ENCODE measurements around the gene RFPL2.

RFPL2 gene

DNA sequence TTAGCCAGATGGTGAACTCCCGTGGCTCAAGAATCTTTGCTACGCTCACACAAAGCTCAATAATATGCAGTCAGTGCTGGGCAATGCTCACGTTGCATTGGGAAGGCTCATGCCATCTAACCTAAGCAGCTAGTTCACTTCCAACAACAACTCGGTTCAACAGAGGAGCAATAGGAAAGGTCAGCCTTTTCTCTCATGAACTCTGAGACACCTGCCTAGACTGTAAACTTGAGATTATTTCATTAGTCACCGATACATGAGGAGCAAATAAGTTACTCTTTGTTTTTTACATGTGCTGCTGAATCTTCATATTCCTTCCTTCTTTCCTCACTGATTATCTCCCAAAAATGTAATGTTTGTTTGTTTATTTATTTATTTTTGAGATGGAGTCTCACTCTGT, 41.3 kb upstream of the RFPL2 start:
- Histone ChIP-seq H3K27me3 (ENCODE audit: low read length) (no peaks in the 10 kb centered on the region), H3K79me2 (ENCODE audit: insufficient read depth, low read length) (no peaks in the 10 kb centered on the region)

DNA sequence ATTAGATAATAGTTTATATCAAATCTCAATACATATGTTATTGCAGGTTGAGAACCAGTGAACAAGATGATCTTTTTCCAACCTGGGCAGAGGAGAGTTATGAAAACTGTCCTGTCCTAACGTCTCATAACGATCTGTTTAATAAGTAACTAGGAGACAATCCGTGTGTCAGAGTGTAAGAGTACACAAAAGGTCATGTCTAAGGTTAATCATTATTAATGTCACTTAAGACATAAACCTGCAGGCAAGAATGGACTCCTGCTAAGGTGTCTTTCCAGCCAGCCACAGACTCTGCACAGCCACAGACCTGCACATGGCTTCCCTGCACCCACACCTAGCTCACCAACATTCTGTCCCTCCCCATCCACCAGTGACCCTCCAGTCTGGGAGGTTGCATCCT, 40.2 kb upstream of the RFPL2 start:
- no peaks in the 10 kb centered on the region for H3K9me2 ChIP-seq (replicated peaks; ENCODE audit: insufficient read depth, low read length)
- TF ChIP-seq EZH2phosphoT487 (conservative IDR thresholded peaks at IDR 0.05; ENCODE audit: low read length): no peak
- TF ChIP-seq, protein P1, sequence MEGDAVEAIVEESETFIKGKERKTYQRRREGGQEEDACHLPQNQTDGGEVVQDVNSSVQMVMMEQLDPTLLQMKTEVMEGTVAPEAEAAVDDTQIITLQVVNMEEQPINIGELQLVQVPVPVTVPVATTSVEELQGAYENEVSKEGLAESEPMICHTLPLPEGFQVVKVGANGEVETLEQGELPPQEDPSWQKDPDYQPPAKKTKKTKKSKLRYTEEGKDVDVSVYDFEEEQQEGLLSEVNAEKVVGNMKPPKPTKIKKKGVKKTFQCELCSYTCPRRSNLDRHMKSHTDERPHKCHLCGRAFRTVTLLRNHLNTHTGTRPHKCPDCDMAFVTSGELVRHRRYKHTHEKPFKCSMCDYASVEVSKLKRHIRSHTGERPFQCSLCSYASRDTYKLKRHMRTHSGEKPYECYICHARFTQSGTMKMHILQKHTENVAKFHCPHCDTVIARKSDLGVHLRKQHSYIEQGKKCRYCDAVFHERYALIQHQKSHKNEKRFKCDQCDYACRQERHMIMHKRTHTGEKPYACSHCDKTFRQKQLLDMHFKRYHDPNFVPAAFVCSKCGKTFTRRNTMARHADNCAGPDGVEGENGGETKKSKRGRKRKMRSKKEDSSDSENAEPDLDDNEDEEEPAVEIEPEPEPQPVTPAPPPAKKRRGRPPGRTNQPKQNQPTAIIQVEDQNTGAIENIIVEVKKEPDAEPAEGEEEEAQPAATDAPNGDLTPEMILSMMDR (IDR thresholded peaks at IDR 0.05; ENCODE audit: insufficient read depth, low read length, poor library complexity, severe bottlenecking): no peak
- H4K20me1 ChIP-seq (ENCODE audit: low read depth, low read length): no peaks in the 10 kb centered on the region
- H3K9me3 ChIP-seq (ENCODE audit: insufficient read depth, low read length): no peaks in the 10 kb centered on the region
- no peak overlapping the region for H3K4me2 ChIP-seq (ENCODE audit: low read depth, low read length, poor library complexity, severe bottlenecking)
- no peaks in the 10 kb centered on the region for H3K27me3 ChIP-seq (ENCODE audit: low read length)
- H2AFZ ChIP-seq (ENCODE audit: low read depth, low read length, severe bottlenecking): no peak overlapping the region
- H3F3A ChIP-seq (ENCODE audit: insufficient read depth): no peaks in the 10 kb centered on the region
- H3K27ac ChIP-seq (ENCODE audit: low read depth, low read length): no peak overlapping the region
- H3K79me2 ChIP-seq (ENCODE audit: insufficient read depth, low read length): no peaks in the 10 kb centered on the region
- no peak overlapping the region for H3K9ac ChIP-seq (ENCODE audit: low read length)
- no peak overlapping the region for H3K4me3 ChIP-seq (ENCODE audit: insufficient read depth, low read length, poor library complexity, severe bottlenecking)
- no peaks in the 10 kb centered on the region for H3K36me3 ChIP-seq (ENCODE audit: low read length)

More for the DNA sequence above, 41.3 kb upstream of the RFPL2 start:
- no peak for TF ChIP-seq EZH2phosphoT487 (conservative IDR thresholded peaks at IDR 0.05; ENCODE audit: low read length)
- TF ChIP-seq, protein P1 (IDR thresholded peaks at IDR 0.05; ENCODE audit: insufficient read depth, low read length, poor library complexity, severe bottlenecking): no peak
- Histone ChIP-seq H2AFZ (ENCODE audit: low read depth, low read length, severe bottlenecking) (no peak overlapping the region), H3K36me3 (ENCODE audit: low read length) (no peaks in the 10 kb centered on the region), H3K27ac (ENCODE audit: low read depth, low read length) (no peak overlapping the region), H3K9ac (ENCODE audit: low read length) (no peak overlapping the region), H3F3A (ENCODE audit: insufficient read depth) (no peaks in the 10 kb centered on the region), H3K4me2 (ENCODE audit: low read depth, low read length, poor library complexity, severe bottlenecking) (no peak overlapping the region), H3K4me3 (ENCODE audit: insufficient read depth, low read length, poor library complexity, severe bottlenecking) (no peak overlapping the region), H4K20me1 (ENCODE audit: low read depth, low read length) (no peaks in the 10 kb centered on the region), H3K9me3 (ENCODE audit: insufficient read depth, low read length) (no peaks in the 10 kb centered on the region), H3K9me2 (replicated peaks; ENCODE audit: insufficient read depth, low read length) (no peaks in the 10 kb centered on the region)

DNA sequence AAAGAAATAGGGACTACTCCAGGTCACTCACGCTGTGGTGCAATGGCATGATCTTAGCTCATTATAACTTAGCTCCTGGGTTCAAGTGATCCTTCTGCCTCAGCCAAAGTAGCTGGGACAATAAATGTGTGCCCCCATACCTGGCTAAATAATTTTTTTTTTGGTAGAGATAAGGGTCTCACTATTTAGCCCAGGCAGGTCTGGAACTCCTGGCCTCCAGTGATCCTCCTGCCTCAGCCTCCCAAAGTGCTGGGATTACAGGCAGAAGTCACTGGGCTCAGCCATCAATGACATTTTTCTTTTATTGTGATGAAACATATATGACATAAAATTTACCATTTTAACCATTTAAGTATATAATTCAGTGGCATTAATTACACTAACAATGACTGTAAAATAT, 39.7 kb upstream of the RFPL2 start:
- no peak overlapping the region for H3K4me2 ChIP-seq (ENCODE audit: low read depth, low read length, poor library complexity, severe bottlenecking)
- no peaks in the 10 kb centered on the region for H3K9me2 ChIP-seq (replicated peaks; ENCODE audit: insufficient read depth, low read length)
- H3K79me2 ChIP-seq (ENCODE audit: insufficient read depth, low read length): no peaks in the 10 kb centered on the region
- no peaks in the 10 kb centered on the region for H3K9me3 ChIP-seq (ENCODE audit: insufficient read depth, low read length)
- no peaks in the 10 kb centered on the region for H3K27me3 ChIP-seq (ENCODE audit: low read length)
- H3F3A ChIP-seq (ENCODE audit: insufficient read depth): no peaks in the 10 kb centered on the region
- TF ChIP-seq EZH2phosphoT487 (conservative IDR thresholded peaks at IDR 0.05; ENCODE audit: low read length): no peak
- TF ChIP-seq, protein P1 (IDR thresholded peaks at IDR 0.05; ENCODE audit: insufficient read depth, low read length, poor library complexity, severe bottlenecking): no peak
- H3K27ac ChIP-seq (ENCODE audit: low read depth, low read length): no peak overlapping the region
- no peak overlapping the region for H3K4me3 ChIP-seq (ENCODE audit: insufficient read depth, low read length, poor library complexity, severe bottlenecking)
- no peaks in the 10 kb centered on the region for H3K36me3 ChIP-seq (ENCODE audit: low read length)
- H3K9ac ChIP-seq (ENCODE audit: low read length): no peak overlapping the region
- H4K20me1 ChIP-seq (ENCODE audit: low read depth, low read length): no peaks in the 10 kb centered on the region
- no peak overlapping the region for H2AFZ ChIP-seq (ENCODE audit: low read depth, low read length, severe bottlenecking)
